Fibroblast of skin of scalp (primary cell): Measurements from ENCODE around the gene DDX19B.

Experiments used
- DNase-seq: peaks from one replicate; pipeline ENCODE4 v3.0.0-alpha.2; 2013

DDX19B gene

DNA sequence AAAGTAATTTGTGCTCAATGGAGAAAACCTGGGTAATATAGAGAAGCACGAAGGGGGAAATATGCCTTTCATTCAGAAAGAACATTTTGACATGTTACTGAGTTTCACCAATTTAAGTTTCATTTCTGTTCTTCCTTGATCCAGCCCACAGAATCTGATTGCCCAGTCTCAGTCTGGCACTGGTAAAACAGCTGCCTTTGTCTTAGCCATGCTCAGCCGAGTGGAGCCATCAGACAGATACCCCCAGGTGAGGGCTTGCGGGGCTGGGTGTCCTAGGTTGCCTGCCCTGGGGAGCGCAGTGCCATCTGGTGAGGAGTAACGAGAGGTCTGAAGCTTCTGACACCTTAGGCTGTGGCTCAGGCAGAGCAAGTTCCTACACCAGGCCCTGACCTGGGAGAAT, 65.4 kb downstream of the DDX19B start:
- no peak for DNase-seq

- DNase-seq = peak; percentile 38
These were observed 71.2 kb downstream of the DDX19B start for GRCh38 chr16:70370145-70370544.

DNA sequence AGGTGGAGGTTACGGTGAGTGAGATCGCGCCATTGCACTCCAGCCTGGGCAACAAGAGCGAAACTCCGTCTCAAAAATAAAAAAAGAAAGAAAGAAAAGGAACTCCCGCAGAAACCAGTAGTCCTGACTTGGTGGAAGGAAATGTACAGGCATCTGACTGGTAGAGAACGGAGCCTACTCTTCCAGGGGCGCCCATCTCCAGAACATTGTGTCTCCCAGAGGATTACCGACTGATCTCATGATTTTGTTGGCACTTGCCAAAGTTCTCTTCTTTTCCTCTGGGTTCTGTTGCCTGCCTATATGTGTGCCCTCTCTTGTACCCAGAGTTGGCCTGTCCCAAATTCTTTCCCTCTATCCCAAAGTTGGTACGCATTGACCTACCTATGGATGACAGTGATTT, 71.9 kb downstream of the DDX19B start:
- DNase-seq = no peak

DNA sequence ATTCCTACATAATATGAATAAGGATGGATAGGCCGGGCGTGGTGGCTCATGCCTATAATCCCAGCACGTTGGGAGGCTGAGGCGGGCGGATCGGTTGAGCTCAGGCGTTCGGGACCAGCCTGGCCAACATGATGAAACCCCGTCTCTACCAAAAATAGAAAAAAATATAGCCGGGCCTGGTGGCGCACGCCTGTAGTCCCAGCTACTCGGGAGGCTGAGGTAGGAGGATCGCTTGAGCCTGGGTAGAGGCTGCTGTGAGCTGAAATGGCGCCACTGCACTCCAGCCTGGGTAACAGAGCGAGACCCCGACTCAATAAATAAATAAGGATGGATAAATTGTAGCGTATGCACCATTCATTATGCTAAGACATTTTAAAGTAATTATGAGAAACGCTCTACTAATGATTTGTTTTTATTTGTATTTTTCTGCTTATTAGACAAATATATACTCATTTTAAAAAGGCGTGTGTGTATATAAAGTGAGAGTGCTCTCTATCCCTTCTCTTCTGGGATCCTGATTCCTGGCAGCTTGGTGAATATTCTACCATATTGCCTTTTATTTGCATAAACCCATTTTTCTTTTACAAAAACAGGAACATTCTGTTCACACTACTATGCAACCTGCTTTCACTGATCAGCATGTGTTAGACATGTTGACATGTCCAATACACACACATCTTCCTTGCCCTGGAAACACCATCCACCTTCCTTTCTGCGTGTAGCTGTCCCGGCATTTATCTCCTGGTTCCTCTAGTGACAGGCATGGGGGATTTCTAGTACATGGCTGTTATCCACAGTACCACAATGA, 74.1 kb downstream of the DDX19B start:
- DNase-seq = no peak

GRCh38 chr16:70374213-70374612, 75.2 kb downstream of the DDX19B start:
- DNase-seq = no peak

DNA sequence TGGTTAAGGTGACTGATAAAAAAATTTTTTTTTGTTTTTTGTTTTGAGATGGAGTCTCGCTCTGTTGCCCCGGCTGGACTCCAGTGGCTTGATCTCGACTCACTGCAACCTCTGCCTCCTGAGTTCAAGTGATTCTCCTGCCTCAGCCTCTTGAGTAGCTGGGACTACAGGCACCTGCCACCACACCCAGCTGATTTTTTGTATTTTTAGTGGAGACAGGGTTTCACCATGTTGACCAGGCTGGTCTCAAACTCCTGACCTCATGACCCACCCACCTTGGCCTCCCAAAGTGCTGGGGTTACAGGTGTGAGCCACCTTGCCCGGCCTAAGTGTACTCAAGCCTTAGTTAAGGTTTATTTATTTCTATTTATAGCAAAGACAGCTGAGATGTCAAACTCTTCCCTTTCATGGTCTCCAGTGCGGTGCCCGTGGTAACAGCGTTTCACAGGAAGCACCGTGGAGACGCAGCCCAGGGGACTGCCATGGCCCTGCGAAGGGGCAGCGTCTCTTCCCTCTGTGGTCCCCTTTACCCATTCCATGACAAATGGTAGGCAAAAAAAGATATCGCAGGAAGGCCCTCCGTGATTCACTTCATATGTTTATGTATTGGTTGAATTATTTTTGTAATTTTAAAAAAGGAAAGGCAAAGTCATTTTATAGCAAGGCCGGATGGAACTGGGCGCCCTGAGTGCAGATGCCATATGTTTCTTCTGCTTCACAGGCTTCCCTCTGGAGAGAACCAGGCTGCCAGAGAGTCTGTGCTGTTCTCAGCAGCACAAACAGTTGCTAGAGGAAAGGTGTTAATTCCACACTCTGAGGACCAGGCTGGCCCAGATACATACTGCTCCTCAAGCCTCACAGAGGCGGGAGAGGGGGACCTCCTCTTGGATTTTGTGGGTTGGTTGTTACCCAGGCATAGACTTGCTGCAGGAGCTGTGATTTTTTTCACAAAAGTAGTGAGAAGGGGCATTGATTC, 76.9 kb downstream of the DDX19B start:
- DNase-seq = no peak

GRCh38 chr16:70377782-70378181, 78.8 kb downstream of the DDX19B start:
- DNase-seq = no peak

GRCh38 chr16:70378869-70379493, 80.0 kb downstream of the DDX19B start:
- DNase-seq = no peak

GRCh38 chr16:70380248-70380918, 81.4 kb downstream of the DDX19B start:
- peak; percentile 96 for DNase-seq

GRCh38 chr16:70380919-70381603, 82.1 kb downstream of the DDX19B start:
- peak; percentile 98 for DNase-seq

DNA sequence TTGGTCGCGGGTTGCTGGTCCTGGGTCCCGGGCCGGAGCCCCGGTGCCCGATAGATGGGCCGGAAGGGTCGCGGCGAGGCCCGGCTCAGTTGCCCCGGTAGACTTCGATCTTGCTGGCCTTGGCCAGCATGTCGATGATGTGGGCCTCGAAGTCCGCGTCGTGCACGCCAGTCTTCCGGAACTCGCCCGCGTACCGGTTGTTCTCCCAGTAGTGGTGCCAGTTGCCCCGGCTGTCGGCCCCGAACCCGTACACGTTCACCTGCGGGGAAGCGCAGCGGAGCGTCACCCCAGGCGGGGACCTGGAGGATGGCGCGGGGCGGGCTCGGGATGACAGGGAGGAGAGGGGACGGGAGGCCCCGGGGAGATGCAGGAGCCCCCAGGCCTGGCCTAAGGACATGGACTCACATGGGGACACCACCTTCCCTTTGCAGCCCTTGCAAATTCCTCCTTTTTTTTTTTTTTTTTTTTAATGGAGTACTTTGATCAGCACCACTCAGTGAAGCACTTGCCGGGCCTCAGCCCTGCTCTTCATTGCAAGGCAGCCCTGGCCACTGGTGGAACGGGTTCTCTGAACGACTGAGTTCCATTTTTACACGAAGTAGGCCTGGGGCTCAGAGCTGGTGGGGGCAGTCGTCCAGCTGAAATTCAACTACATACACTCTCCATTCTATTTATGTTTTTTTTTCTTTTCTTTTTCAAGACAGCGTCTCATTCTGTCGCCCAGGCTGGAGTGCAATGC, 82.8 kb downstream of the DDX19B start:
- no peak for DNase-seq

- DNase-seq = no peak
These were observed 84.5 kb downstream of the DDX19B start for GRCh38 chr16:70383421-70383960.
